Peyer's patch (tissue), 4 donors: ENCODE results near the gene TEAD1. TPM values are rescaled to one million over a fixed set of nuclear protein-coding genes. Genes with fewer than 3 reads are reported as not detected.

Source experiments
- DNase-seq, 3 donors: peaks; one replicate each; pipeline ENCODE4 v3.0.0-alpha.2; 2017 to 2019
- H3K27ac ChIP-seq, 4 donors: fragments of 200-600 bp; sonication (generic); one replicate each; pipeline ENCODE4 v1.5.1; 2016 to 2019
- H3K27me3 ChIP-seq, 2 donors: fragments of 200-600 bp; sonication (generic); one replicate each; pipeline ENCODE4 v1.5.1; 2019
- H3K36me3 ChIP-seq, 3 donors: fragments of 200-600 bp; sonication (generic); one replicate each; pipeline ENCODE4 v1.5.1; 2016 to 2019
- H3K4me1 ChIP-seq, 4 donors: fragments of 200-600 bp; sonication (generic); one replicate each; pipeline ENCODE4 v1.5.1; 2016 to 2019
- H3K4me3 ChIP-seq, 4 donors: fragments of 200-600 bp; sonication (generic); 1 replicate in 3 of 4; 2 replicates in 1 of 4; pipeline ENCODE4 v1.5.1; 2016 to 2019; ENCODE audit warnings: mild to moderate bottlenecking in 1 of 4
- H3K9me3 ChIP-seq, 4 donors: fragments of 200-600 bp; sonication (generic); one replicate each; pipeline ENCODE4 v1.5.1; 2016 to 2019; ENCODE audit warnings: mild to moderate bottlenecking in 1 of 4
- POLR2A ChIP-seq, 2 donors: fragments of 450-650 bp; IDR thresholded peaks; one replicate each; pipeline ENCODE4 v1.5.1; 2017; ENCODE audit warnings: antibody characterized with exemption in 2 of 2, mild to moderate bottlenecking in 2 of 2, moderate library complexity in 2 of 2
- total RNA-seq, 4 donors: library from RNA; depleted of rRNA; stranded (reverse); fragments of >200 nt; gene quantifications; one replicate each; pipeline ENCODE4 v1.1.0, GENCODE V29; 2016
- TF ChIP-seq, protein P1 (sequence below), 6 experiments: fragments of 450-650 bp in 4 of 6; fragments of 200-600 bp in 2 of 6; sonication (generic) in 1 of 6; IDR thresholded peaks; one replicate each; pipeline ENCODE4 v1.5.1; 2017 to 2019; ENCODE audit warnings: antibody characterized with exemption in 6 of 6, mild to moderate bottlenecking in 3 of 6, moderate library complexity in 1 of 6

TEAD1 gene
- total RNA-seq, 4 donors from 2014 or later = 34.5 to 125 (median 65.1) TPM

DNA sequence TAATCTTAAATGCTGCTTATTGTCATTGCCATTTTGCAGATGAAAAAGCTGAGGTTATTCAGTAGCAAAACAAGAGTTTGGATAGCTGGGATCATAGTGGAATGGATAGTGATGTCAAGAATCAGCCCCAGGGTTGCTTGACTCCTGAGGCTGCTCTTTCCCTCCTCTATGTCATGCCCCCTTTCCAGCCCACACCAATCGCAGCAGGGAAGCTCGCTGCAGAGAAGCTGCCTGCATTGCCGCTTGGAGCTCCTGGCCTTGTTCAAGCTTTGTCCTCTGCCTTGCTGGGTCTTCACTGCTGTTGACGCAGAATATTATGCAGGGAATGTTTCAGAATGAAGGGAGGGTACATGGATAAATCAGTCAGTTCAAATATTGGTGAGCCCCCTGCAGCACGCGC is 206.1 kb downstream of the TEAD1 start:
- Histone ChIP-seq H3K27me3 (no peaks in the 10 kb centered on the region), H3K4me3 (no peak overlapping the region), H3K4me1 (no peaks in the 10 kb centered on the region), H3K9me3 (no peaks in the 10 kb centered on the region), H3K27ac (no peak overlapping the region), H3K36me3 (peaks cover 0 to 27% (median 0%) of the 10 kb centered on the region in 3 donors)
- DNase-seq = no peak
- no peak for TF ChIP-seq POLR2A (IDR thresholded peaks at IDR 0.05)
- TF ChIP-seq, protein P1, sequence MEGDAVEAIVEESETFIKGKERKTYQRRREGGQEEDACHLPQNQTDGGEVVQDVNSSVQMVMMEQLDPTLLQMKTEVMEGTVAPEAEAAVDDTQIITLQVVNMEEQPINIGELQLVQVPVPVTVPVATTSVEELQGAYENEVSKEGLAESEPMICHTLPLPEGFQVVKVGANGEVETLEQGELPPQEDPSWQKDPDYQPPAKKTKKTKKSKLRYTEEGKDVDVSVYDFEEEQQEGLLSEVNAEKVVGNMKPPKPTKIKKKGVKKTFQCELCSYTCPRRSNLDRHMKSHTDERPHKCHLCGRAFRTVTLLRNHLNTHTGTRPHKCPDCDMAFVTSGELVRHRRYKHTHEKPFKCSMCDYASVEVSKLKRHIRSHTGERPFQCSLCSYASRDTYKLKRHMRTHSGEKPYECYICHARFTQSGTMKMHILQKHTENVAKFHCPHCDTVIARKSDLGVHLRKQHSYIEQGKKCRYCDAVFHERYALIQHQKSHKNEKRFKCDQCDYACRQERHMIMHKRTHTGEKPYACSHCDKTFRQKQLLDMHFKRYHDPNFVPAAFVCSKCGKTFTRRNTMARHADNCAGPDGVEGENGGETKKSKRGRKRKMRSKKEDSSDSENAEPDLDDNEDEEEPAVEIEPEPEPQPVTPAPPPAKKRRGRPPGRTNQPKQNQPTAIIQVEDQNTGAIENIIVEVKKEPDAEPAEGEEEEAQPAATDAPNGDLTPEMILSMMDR (IDR thresholded peaks at IDR 0.05) = no peak

DNA sequence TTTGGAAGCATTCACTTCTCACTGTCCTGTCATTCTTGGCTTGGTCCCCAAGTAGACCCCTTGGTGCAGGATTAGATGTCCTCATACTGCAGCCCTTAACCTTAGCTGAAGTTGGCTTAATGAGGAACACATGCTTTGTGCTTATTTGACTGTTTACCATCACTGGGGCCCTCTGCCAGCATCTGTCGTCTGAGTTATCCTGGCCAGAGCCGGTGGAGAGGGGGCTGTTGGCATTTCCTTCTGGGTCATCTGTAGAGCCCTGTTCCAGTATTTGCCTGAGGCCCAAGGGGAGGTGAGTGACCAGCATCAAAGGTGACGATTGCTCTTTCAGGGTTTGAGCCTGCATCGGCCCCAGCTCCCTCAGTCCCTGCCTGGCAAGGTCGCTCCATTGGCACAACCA is 208.4 kb downstream of the TEAD1 start:
- DNase-seq = no peak
- Histone ChIP-seq H3K4me1 (no peaks in the 10 kb centered on the region), H3K27ac (no peak overlapping the region), H3K4me3 (no peak overlapping the region), H3K27me3 (no peaks in the 10 kb centered on the region), H3K9me3 (no peaks in the 10 kb centered on the region), H3K36me3 (peaks cover 0 to 27% (median 0%) of the 10 kb centered on the region in 3 donors)
- TF ChIP-seq, protein P1 (IDR thresholded peaks at IDR 0.05) = no peak
- no peak for TF ChIP-seq POLR2A (IDR thresholded peaks at IDR 0.05)

DNA sequence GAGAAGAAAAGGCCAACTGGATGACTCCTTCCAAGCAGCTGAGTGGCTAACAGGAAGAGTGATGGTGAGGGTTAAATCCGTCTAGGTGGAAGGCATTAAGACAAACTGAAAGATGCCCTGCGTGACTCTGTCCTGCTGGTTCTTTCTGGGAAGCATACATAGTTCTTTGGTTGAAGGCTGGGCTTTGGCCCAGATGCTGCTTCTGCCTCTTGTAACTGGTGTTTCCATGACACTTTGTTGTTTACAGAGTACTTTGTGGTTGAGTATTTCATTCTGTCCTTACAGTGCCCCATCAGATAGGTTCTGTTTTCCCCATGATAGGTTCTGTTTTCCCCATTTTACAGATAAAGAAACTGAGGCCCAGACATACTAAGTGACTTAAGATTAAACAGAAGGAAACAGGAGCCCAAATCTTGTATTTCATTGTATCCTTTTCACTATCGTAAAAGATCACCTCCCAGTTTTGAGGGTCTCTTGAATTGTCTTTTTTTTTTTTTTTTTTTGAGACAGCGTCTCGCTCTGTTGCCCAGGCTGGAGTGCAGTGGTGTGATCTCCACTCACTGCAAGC is 210.6 kb downstream of the TEAD1 start:
- peaks cover 0 to 27% (median 0%) of the 10 kb centered on the region in 3 donors for H3K36me3 ChIP-seq

DNA sequence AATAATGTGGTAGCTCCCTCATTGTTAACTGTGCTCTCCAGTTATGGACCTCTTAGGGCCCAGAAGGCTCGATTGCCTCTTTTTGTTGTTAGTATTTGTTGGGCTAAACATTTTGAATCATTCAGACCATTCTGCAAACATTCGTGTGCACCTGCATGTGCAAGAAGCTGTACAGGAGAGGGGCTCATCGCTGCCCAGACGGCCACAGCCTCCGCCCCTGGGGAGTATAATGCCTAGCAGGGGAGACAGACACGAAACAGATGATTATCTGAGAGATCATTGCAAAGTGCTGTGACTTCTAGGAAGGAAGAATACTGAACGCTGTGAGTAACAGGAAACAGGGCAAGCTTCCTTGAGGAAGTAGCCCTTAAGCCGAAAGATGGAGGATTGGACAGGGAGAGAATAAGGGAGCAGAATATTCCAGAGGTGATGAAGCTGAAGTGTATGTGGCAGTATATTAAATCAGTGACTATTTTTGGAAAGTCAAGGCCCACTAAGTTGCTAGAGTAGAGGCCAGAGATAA is 211.6 kb downstream of the TEAD1 start:
- Histone ChIP-seq H3K27me3 (no peaks in the 10 kb centered on the region), H3K4me1 (peaks cover 0 to 4% (median 0%) of the 10 kb centered on the region in 4 donors), H3K9me3 (no peaks in the 10 kb centered on the region), H3K4me3 (no peak overlapping the region), H3K36me3 (peaks cover 0 to 21% (median 0%) of the 10 kb centered on the region in 3 donors), H3K27ac (peak overlapping the region in 1 of 4 donors; percentile 3)
- no peak for DNase-seq
- TF ChIP-seq, protein P1 (IDR thresholded peaks at IDR 0.05) = no peak
- TF ChIP-seq POLR2A (IDR thresholded peaks at IDR 0.05) = no peak

More for the DNA sequence above, 210.6 kb downstream of the TEAD1 start:
- Histone ChIP-seq H3K27ac (peak overlapping the region in 1 of 4 donors; percentile 44), H3K9me3 (no peaks in the 10 kb centered on the region), H3K27me3 (no peaks in the 10 kb centered on the region), H3K4me3 (no peak overlapping the region), H3K4me1 (peaks cover 0 to 4% (median 0%) of the 10 kb centered on the region in 4 donors)
- DNase-seq = no peak
- TF ChIP-seq POLR2A (IDR thresholded peaks at IDR 0.05) = no peak
- TF ChIP-seq, protein P1 (IDR thresholded peaks at IDR 0.05) = no peak

DNA sequence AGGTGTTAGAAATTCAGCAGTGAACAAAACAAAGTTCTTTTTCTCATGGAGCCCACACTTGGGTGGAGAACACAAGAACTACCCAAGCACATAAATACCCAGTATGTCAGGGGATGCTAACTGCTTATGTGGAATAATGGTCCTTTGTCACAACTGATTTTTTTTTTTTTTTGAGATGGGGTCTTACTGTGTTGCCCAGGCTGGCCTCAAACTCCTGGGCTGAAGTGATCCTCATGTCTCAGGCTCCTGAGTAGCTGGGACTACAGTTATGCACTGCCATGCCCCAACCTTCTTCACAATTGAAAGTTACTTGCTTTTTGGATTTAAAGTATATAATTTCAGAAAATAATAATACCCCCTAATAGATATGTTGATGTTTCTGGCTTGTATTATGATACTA is 212.3 kb downstream of the TEAD1 start:
- Histone ChIP-seq H3K27ac (no peak overlapping the region), H3K9me3 (no peaks in the 10 kb centered on the region), H3K27me3 (no peaks in the 10 kb centered on the region), H3K4me1 (peaks cover 0 to 4% (median 0%) of the 10 kb centered on the region in 4 donors), H3K36me3 (peaks cover 0 to 19% (median 0%) of the 10 kb centered on the region in 3 donors), H3K4me3 (no peak overlapping the region)
- no peak for DNase-seq
- TF ChIP-seq, protein P1 (IDR thresholded peaks at IDR 0.05) = no peak
- TF ChIP-seq POLR2A (IDR thresholded peaks at IDR 0.05) = no peak
